ENCODE results near the gene EIF1. TPM values are rescaled to one million over a fixed set of nuclear protein-coding genes. Genes with fewer than 3 reads are reported as not detected.
"Not testable (repeated sequence)": the region's sequence is repeated elsewhere in the genome, so short reads cannot be mapped to it uniquely, and the experiment has no call there.

The EIF1 gene
- total RNA-seq (2014; rRNA removed; shearing (Covaris generic)) = 78.2 and 85.4 TPM in 2 replicates

GRCh38 chr17:41688641-41689496, at the start of gene EIF1:
EIF1 (plus strand) TSS chr17:41688885; CDS start chr17:41689039, 154 bp downstream.
- peak; percentile 100 for DNase-seq (ENCODE audit: low read depth)

DNA sequence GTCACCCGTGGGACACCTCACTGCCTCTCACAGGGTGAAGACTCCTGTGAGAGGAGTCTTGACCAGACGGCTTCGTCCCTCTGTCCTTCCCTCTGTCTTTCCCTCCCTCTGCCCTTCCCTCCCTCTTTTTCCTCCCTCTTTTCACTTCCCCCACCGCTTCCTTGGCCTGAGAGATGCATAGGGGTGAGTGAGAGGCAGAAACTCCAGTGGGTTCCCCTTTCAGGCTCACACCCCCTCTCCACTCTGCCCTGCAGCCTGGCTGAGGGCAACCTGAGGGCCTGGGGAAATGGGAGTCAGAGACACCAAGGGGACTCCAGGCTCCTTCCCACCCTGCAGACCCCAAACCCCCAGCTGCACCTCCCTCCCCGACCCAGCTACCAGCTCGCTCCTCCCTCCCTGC, 49.7 kb upstream of the EIF1 start:
- no peak for DNase-seq (ENCODE audit: low read depth)

GRCh38 chr17:41639492-41640473, 48.9 kb upstream of the EIF1 start:
- DNase-seq (ENCODE audit: low read depth) = no peak

GRCh38 chr17:41640596-41640995, 48.1 kb upstream of the EIF1 start:
- not testable (repeated sequence) for DNase-seq (ENCODE audit: low read depth)

- DNase-seq (ENCODE audit: low read depth) = no peak
Observed at GRCh38 chr17:41642252-41643156, 46.2 kb upstream of the EIF1 start.

DNA sequence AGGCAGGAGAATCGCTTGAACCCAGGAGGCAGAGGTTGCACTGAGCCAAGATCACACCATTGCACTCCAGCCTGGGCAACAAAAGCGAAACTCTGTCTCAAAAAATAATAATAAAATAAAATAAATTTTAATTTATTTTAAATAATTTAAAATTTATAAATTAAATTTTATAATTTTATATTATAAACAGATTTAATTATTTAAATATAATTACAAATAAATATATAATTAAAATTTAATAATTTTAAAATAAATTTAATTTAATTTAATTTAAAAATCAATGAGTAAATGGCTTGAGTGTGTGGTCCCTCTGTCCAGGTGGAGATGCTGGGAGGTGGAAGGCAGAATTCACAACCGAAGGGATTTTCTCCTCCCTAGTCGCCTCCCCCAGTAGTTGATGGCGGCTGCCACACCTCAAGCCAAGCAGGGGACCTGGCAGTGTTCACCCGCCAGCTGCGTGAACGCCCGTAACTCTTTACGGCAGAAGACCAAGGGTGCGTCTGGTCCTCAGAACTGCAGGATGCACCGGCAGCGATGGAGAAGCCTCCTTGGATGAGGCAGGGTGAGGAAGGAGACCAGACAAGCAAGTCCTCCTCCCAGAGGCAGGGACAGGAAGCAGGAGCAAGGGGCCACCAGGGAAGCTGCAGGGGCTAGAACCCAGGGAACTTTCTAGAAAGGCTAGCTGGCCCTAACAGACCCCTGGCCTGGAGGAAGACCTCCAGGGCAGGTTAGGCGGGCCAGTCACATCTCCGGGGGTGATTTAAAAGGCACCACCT, 41.5 kb upstream of the EIF1 start:
- DNase-seq (ENCODE audit: low read depth) = no peak

GRCh38 chr17:41647940-41648410, 40.7 kb upstream of the EIF1 start:
- peak; percentile 82 for DNase-seq (ENCODE audit: low read depth)

DNA sequence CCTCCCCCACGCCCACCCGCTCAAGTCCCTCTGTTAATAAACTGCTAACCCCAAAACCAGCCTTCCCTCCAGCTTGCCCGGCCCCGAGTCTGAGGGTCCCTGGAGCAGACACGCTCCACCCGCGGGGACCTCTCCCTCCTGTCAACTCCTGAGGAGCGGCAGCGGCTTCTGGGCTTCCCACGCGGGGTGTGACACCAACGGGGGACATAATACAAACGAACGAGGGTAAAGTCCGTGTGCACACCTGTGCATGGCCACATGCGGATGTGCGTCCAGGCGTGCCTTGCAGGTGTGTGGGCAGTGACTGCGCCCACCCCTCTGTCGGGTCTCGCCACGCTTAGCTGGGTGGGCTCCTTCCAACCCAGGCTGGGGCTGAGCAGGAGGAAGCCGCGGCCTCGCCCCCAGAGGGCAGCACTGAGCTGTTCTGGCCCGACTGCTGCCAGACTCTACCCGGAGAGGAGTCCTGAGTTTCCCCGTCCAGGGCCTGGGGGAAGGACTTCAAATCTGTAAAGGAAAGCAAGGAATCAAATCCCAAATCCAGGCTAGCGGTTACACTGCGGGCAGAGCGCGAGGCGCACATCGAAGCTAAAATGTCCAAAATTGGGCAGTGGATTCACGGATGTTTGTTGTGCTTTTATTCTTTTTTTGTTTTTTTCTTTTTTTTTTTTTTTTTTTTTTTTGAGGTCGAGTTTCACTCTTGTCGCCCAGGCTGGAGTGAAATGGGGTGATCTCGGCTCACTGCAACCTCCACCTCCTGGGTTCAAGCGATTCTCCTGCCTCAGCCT, 40.1 kb upstream of the EIF1 start:
- peak; percentile 89 for DNase-seq (ENCODE audit: low read depth)

DNA sequence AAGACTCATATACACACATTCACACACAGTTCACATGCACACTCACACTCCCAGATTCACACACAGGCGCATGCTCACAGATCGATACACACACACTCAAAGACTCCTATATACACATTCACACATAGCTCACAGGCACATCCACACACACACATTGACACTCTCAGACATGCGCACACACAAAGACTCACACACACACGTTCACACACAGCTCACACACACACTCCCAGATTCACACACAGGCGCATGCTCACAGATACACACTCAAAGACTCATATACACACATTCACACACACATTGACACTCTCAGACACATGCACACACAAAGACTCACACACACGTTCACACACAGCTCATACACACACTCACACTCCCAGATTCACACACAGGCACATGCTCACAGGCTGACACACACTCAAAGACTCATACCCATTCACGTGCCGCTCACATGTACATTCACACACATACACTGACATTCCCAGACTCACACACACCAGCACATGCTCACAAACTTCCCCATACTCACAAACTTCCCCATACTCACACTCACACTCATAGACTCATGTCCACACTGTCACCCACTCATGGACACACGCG, 38.7 kb upstream of the EIF1 start:
- DNase-seq (ENCODE audit: low read depth) = no peak

GRCh38 chr17:41650794-41651624, 37.7 kb upstream of the EIF1 start:
- DNase-seq (ENCODE audit: low read depth) = no peak

DNA sequence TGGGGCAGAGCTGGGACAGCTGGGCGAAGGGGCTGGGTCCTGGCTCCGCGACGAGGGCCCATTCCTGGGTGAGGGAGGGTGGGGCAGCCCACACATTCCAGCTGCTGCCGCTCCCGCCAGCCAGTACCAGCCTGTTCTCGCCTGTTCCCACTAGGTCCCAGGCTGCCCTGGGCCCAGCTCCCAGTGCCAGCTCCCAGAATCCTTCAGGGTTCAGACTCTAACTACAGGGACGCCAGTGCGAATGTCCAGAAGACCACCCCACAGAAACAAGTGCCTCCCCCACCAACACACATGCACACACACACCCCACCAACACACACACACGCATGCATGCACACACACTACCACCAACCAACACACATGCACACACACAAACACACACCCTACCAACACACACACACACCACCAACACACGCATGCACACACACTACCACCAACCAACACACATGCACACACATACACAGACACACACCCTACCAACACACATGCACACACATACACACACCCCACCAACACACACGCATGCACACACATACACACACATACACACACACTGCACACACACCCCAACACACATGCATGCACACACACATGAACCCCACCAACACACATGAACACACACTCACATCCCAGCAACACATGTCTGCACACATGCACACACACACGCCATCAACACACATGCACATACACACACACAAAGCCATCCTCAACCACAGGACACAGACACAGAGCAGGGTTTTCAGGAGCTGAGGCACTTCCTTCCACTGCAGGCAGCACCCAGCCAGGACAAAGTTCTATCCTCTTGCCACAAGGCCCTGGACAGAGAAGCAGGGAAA, 36.8 kb upstream of the EIF1 start:
- DNase-seq (ENCODE audit: low read depth) = no peak

DNA sequence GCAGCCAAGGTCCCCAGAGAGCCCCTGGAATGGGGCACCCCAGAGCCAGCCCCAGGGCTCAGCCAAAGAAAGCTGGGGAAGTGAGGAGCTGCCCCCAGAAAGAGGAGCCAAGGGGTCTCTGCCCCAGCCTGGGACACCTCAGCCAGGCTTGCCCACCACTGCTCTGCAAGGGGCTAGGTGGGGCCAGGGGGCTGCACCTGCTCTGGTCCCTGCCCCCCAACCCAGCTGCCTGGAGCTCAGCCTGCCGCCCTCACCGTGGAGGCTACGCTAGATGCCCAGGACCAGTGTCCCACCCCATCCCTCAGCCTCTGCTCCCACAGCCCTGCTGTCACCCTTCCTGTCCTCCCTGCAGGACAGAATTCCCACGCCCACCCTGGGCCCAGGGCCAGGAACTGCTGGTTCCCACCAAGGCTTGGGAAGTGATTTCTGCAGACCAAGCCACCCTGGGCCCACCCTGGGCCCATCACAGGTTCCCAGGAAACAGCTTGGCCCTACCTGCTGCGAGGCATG, 36.2 kb upstream of the EIF1 start:
- no peak for DNase-seq (ENCODE audit: low read depth)

DNA sequence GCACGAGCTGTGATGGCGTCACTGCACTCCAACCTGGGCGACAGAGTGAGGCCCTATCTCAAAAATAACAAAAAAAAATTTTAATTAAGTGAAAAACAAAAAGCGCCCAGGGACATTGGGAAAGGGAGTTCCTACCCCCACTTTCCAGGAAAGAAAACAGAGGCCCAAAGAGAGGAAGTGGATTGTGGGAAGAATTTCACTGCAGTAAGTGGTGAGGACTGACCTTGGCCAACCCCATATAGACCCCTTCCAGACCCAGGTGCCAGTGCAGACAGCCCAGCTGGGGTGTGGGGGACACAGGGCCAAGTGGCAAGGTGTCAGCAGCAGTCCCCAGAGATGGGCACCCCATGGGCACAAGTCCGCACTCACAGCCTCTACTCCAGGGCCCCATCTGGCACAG, 35.3 kb upstream of the EIF1 start:
- DNase-seq (ENCODE audit: low read depth) = no peak

- DNase-seq (ENCODE audit: low read depth) = peak; percentile 37
Observed at GRCh38 chr17:41653892-41654677, 34.6 kb upstream of the EIF1 start.

- DNase-seq (ENCODE audit: low read depth) = no peak
Observed at GRCh38 chr17:41654678-41655607, 33.7 kb upstream of the EIF1 start.
